ENCODE data around the gene BABAM1.

- TF ChIP-seq POLR2A (IDR thresholded peaks at IDR 0.05; ENCODE audit: low read depth), result no peak
- TF ChIP-seq CTCF (IDR thresholded peaks at IDR 0.05), result no peak
- no peak for TF ChIP-seq POLR2AphosphoS5 (IDR thresholded peaks at IDR 0.05)
- TF ChIP-seq EP300 (IDR thresholded peaks at IDR 0.05), result no peak
Observed at GRCh38 chr19:17319473-17320238, 52.4 kb downstream of the BABAM1 start.
